CD14-positive monocyte (primary cell): Measurements from ENCODE around the gene VCPKMT. TPM values are rescaled to one million over a fixed set of nuclear protein-coding genes. Genes with fewer than 3 reads are reported as not detected.

Experiments
- DNase-seq, 3 donors: peaks; one replicate each; pipeline ENCODE4 v3.0.0-alpha.2; 2011 to 2022
- H2AFZ ChIP-seq: 2 replicates; pipeline ENCODE4 v1.6.0; 2012; ENCODE audit warnings: mild to moderate bottlenecking, low read depth, low read length, inconsistent platforms; ENCODE audit not compliant: insufficient read depth, poor library complexity, severe bottlenecking
- H3K27ac ChIP-seq, 2 donors: 1 replicate in 1 of 2; 2 replicates in 1 of 2; pipeline ENCODE4 v1.5.1; 2012 to 2013; ENCODE audit warnings: low read length in 2 of 2, control low read depth in 1 of 2, inconsistent platforms in 1 of 2, low read depth in 1 of 2, mild to moderate bottlenecking in 1 of 2
- H3K27me3 ChIP-seq, 2 donors: one replicate each; pipeline versions ENCODE4 v1.6.0 to v1.6.1; 2011 to 2013; ENCODE audit warnings: low read length in 2 of 2; ENCODE audit not compliant: control insufficient read depth in 2 of 2, insufficient read depth in 2 of 2
- H3K36me3 ChIP-seq, 2 donors: replicated peaks in 1 of 2; 1 replicate in 1 of 2; 2 replicates in 1 of 2; pipeline versions ENCODE4 v1.5.1 to v1.6.1; 2012 to 2013; ENCODE audit warnings: low read length in 2 of 2, control low read depth in 1 of 2, inconsistent platforms in 1 of 2, mild to moderate bottlenecking in 1 of 2; ENCODE audit not compliant: insufficient read depth in 2 of 2, control insufficient read depth in 1 of 2
- H3K4me1 ChIP-seq, 2 donors: 1 replicate in 1 of 2; 2 replicates in 1 of 2; pipeline versions ENCODE4 v1.5.1 to v1.6.1; 2012 to 2013; ENCODE audit warnings: low read length in 2 of 2, control low read depth in 1 of 2, inconsistent platforms in 1 of 2, mild to moderate bottlenecking in 1 of 2, moderate library complexity in 1 of 2; ENCODE audit not compliant: insufficient read depth in 2 of 2, control insufficient read depth in 1 of 2
- H3K4me2 ChIP-seq: replicated peaks from 2 replicates; pipeline ENCODE3; 2012; ENCODE audit warnings: low read length, moderate library complexity, mild to moderate bottlenecking; ENCODE audit not compliant: poor library complexity, severe bottlenecking; ENCODE audit errors: extremely low read depth
- H3K4me3 ChIP-seq, 3 experiments: fragments of 200-600 bp in 1 of 3; sonication (generic) in 1 of 3; replicated peaks in 1 of 3; 1 replicate in 2 of 3; 2 replicates in 1 of 3; pipeline ENCODE4 v1.5.1; 2011 to 2013; ENCODE audit warnings: low read length in 3 of 3, mild to moderate bottlenecking in 3 of 3, control low read depth in 2 of 3, low read depth in 2 of 3, inconsistent platforms in 1 of 3, moderate library complexity in 1 of 3
- H3K79me2 ChIP-seq: 2 replicates; pipeline ENCODE4 v1.6.0; 2012; ENCODE audit warnings: mild to moderate bottlenecking, control low read depth, inconsistent platforms, low read length, moderate library complexity; ENCODE audit not compliant: insufficient read depth
- H3K9ac ChIP-seq: 2 replicates; pipeline ENCODE4 v1.6.0; 2017; ENCODE audit warnings: low read length, mild to moderate bottlenecking; ENCODE audit not compliant: insufficient read depth, poor library complexity, severe bottlenecking
- H3K9me3 ChIP-seq, 2 donors: replicated peaks in 1 of 2; 1 replicate in 1 of 2; 2 replicates in 1 of 2; pipeline versions ENCODE4 v1.5.1 to v1.6.1; 2012 to 2013; ENCODE audit warnings: low read length in 2 of 2, control low read depth in 1 of 2; ENCODE audit not compliant: control insufficient read depth in 1 of 2, insufficient read depth in 1 of 2
- H4K20me1 ChIP-seq: 2 replicates; pipeline ENCODE4 v1.6.0; 2012; ENCODE audit warnings: mild to moderate bottlenecking, low read length, control low read depth, moderate library complexity; ENCODE audit not compliant: insufficient read depth
- H3K27ac Mint-ChIP-seq, 7 donors: one replicate each; pipeline ENCODE4 v1.8.0; 2020; ENCODE audit warnings: mild to moderate bottlenecking in 7 of 7, mixed read lengths in 7 of 7, moderate library complexity in 6 of 7, inconsistent platforms in 2 of 7
- H3K27me3 Mint-ChIP-seq, 3 donors: one replicate each; pipeline ENCODE4 v1.8.0; 2021 to 2022; ENCODE audit warnings: low read depth in 3 of 3, mild to moderate bottlenecking in 3 of 3, mixed read lengths in 3 of 3, moderate library complexity in 3 of 3, inconsistent platforms in 1 of 3
- H3K36me3 Mint-ChIP-seq, 2 donors: one replicate each; pipeline ENCODE4 v1.8.0; 2020; ENCODE audit warnings: mixed read lengths in 2 of 2, inconsistent platforms in 1 of 2, mild to moderate bottlenecking in 1 of 2
- H3K4me1 Mint-ChIP-seq: one replicate; pipeline ENCODE4 v1.8.0; 2020; ENCODE audit warnings: mild to moderate bottlenecking, mixed read lengths
- H3K4me3 Mint-ChIP-seq, 2 donors: one replicate each; pipeline ENCODE4 v1.8.0; 2020; ENCODE audit warnings: mild to moderate bottlenecking in 2 of 2, mixed read lengths in 2 of 2, moderate library complexity in 1 of 2
- H3K9me3 Mint-ChIP-seq, 7 donors: one replicate each; pipeline ENCODE4 v1.8.0; 2020 to 2022; ENCODE audit warnings: mixed read lengths in 7 of 7, mild to moderate bottlenecking in 6 of 7, moderate library complexity in 6 of 7, inconsistent platforms in 2 of 7
- WGBS: methylation state at CpG from one replicate; pipeline ENCODE4 v1.1.5; 2013; ENCODE audit warnings: missing lambda C conversion rate; ENCODE audit not compliant: insufficient coverage; 5-methylcytosine and 5-hydroxymethylcytosine counted together
- intact Hi-C, 2 donors: fragments of 100-400 bp; cut with micrococcal nuclease; formaldehyde crosslinking; loops; one replicate each; pipeline versions ENCODE4 v1.15.0 to v1.15.1; 2023
- polyA minus RNA-seq: library from RNA; depleted of rRNA, polyadenylated mRNA; stranded (reverse); fragments of >200 nt; gene quantifications from 2 replicates; pipeline ENCODE4 v1.2.3, GENCODE V29; 2012
- polyA plus RNA-seq, 3 donors: library from polyadenylated mRNA; depleted of rRNA in 1 of 3; unstranded in 2 of 3; stranded (reverse) in 1 of 3; fragments of 300-500 nt in 2 of 3; fragments of >200 nt in 1 of 3; fragmentation: Illumina TruSeq in 2 of 3; gene quantifications; 1 replicate in 2 of 3; 2 replicates in 1 of 3; pipeline ENCODE4 v1.2.3, GENCODE V29; 2012 to 2021
- total RNA-seq, 12 experiments: library from RNA in 1 of 12; stranded (reverse) in 1 of 12; fragments of 120-200 nt in 1 of 12; gene quantifications; one replicate each; pipeline ENCODE4 v1.2.4 and lab custom pipeline; 2013 to 2026; ENCODE audit warnings: mixed read lengths in 6 of 12, inconsistent platforms in 1 of 12
- TF ChIP-seq, protein P1 (sequence below): fragments of 200-600 bp; IDR thresholded peaks from one replicate; pipeline ENCODE4 v1.8.0; 2022; ENCODE audit warnings: antibody characterized with exemption, mild to moderate bottlenecking

VCPKMT gene
- 9.6 TPM for total RNA-seq (2013)
- polyA plus RNA-seq (10 to 100 TPM in 1 of 3 donors, 1 to 10 TPM in 2; 3.4 to 14.2 (median 3.5) TPM), polyA minus RNA-seq (3.4 and 4.7 TPM in 2 replicates), total RNA-seq (lab: John Stamatoyannopoulos, UW) (7.4 to 31.7 (median 21.0) reads per million in 11 experiments)

DNA sequence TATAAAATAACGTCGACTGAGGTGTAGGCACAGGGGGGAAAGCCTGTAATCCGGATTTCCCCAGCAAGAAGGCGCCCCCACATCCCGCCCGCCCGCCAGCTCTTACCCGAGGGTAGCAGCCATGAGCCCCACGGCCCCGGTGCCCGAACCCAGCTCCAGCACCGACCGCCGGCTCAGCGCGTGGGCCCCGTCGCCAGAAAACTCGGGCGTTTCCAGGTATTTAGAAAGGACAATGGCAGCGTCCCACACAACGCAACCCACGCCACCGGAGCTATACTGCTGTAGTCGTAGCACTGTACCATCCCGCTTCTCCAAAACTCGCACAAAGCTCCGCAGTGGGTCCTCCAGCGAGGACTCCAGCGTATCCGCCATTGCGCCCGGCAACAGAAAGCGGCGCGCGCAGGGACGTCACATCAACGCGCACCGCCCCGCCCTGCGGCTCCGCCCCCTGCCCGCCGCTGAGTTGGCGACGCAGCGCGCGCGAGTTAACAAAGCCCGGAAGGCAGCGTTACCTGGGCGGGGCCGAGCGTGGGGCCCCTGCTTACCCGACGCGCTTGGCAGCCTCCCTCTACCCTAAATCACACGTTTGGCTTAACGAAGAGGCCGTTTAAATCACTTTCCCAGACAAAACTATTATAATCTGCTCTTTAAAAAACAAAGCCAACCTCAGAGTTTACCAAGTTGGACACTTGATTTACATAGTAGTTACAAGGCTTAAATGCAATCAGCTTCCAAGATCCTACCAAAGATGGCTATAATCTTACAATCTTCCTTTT lies at the start of gene VCPKMT:
Gene VCPKMT (minus strand): TSS at position 392 of the 776 bp plus-strand sequence. CDS start 20 bp downstream, at position 372.
- peaks cover 37 to 67% of the 10 kb centered on the region in 2 donors for H3K36me3 ChIP-seq
- Mint-ChIP-seq H3K36me3 (peaks cover 44 to 60% of the 10 kb centered on the region in 2 donors), H3K4me3 (peak within 1 kb of the TSS; percentile 89 to 95), H3K9me3 (no peaks in the 10 kb centered on the region), H3K4me1 (peaks cover 6% of the 10 kb centered on the region), H3K27ac (peak within 1 kb of the TSS; percentile 94 to 99 (median 97)), H3K27me3 (no peaks in the 10 kb centered on the region)
- no peaks in the 10 kb centered on the region for H3K27me3 ChIP-seq
- H3K4me2 ChIP-seq, result peak within 1 kb of the TSS; percentile 89
- peak within 1 kb of the TSS; percentile 80 to 96 for H3K27ac ChIP-seq
- peak; percentile 88 to 90 (median 89) for DNase-seq
- WGBS, result under 1% methylated on average over 60 of the region's 63 CpGs
- H3K79me2 ChIP-seq, result peaks cover 18% of the 10 kb centered on the region
- peaks cover 12 to 15% of the 10 kb centered on the region in 2 donors for H3K4me1 ChIP-seq
- H2AFZ ChIP-seq, result peak within 1 kb of the TSS; percentile 91
- TF ChIP-seq, protein P1, sequence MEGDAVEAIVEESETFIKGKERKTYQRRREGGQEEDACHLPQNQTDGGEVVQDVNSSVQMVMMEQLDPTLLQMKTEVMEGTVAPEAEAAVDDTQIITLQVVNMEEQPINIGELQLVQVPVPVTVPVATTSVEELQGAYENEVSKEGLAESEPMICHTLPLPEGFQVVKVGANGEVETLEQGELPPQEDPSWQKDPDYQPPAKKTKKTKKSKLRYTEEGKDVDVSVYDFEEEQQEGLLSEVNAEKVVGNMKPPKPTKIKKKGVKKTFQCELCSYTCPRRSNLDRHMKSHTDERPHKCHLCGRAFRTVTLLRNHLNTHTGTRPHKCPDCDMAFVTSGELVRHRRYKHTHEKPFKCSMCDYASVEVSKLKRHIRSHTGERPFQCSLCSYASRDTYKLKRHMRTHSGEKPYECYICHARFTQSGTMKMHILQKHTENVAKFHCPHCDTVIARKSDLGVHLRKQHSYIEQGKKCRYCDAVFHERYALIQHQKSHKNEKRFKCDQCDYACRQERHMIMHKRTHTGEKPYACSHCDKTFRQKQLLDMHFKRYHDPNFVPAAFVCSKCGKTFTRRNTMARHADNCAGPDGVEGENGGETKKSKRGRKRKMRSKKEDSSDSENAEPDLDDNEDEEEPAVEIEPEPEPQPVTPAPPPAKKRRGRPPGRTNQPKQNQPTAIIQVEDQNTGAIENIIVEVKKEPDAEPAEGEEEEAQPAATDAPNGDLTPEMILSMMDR, result no peak
- no peaks in the 10 kb centered on the region for H4K20me1 ChIP-seq
- peak within 1 kb of the TSS; percentile 75 to 84 (median 82) for H3K4me3 ChIP-seq
- peak within 1 kb of the TSS; percentile 87 for H3K9ac ChIP-seq
- no peaks in the 10 kb centered on the region for H3K9me3 ChIP-seq
- intact Hi-C loops, result loop anchor here in 1 of 2 donors (5.0 kb wide), 1 partner anchor 254 kb away; no protein-coding TSS in a partner anchor

DNA sequence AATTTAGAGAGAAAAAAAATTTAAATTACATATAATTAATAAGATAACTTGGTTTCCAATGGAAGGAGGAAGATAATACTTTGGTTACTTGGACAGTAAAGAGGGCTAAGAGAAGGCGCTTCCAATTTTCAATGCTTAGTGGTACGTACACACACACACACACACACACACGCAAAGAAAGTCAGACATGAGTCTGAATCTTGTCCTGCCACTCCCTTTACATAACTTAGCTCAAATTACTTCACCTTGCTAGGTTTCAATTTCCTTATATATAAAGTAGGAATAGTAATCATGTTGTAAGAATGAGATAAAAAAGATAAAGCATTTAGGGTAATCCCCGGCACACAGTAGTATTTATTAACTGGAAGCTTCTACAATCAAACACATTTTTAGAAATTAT lies 39.7 kb upstream of the VCPKMT start:
- no CpG with 5 or more reads among the region's 4 CpGs for WGBS
- H3K79me2 ChIP-seq, result no peaks in the 10 kb centered on the region
- no peak overlapping the region for H3K9ac ChIP-seq
- no peaks in the 10 kb centered on the region for H3K9me3 ChIP-seq
- H3K36me3 ChIP-seq, result peaks cover 88 to 96% of the 10 kb centered on the region in 2 donors
- no peak for DNase-seq
- no peak overlapping the region for H2AFZ ChIP-seq
- H3K9me3 Mint-ChIP-seq, result no peaks in the 10 kb centered on the region
- no peaks in the 10 kb centered on the region for H3K4me1 Mint-ChIP-seq
- no peak overlapping the region for H3K4me2 ChIP-seq
- intact Hi-C loops, result no loop called here
- H3K27ac ChIP-seq, result no peak overlapping the region
- no peaks in the 10 kb centered on the region for H3K4me1 ChIP-seq
- peaks cover 57 to 71% of the 10 kb centered on the region in 2 donors for H3K36me3 Mint-ChIP-seq
- H3K4me3 Mint-ChIP-seq, result no peak overlapping the region
- no peaks in the 10 kb centered on the region for H3K27me3 Mint-ChIP-seq
- H4K20me1 ChIP-seq, result no peaks in the 10 kb centered on the region
- TF ChIP-seq, protein P1, result no peak
- no peaks in the 10 kb centered on the region for H3K27me3 ChIP-seq
- H3K4me3 ChIP-seq, result no peak overlapping the region
- H3K27ac Mint-ChIP-seq, result no peak overlapping the region
